HEK293 (cell line): ENCODE measurements around the gene PCA3.

Experiments used
- CTCF ChIA-PET: fragments of 350-600 bp; formaldehyde crosslinking; extraction: SDS; loops from one replicate; lab custom pipeline; 2021; ENCODE audit warnings: antibody characterized with exemption; lab: Yijun Ruan, JAX
- POLR2A ChIA-PET: fragments of 300-600 bp; formaldehyde crosslinking; extraction: SDS; loops from one replicate; lab custom pipeline; 2020; ENCODE audit warnings: antibody characterized with exemption, inconsistent platforms; lab: Yijun Ruan, JAX
- H3K27ac ChIP-seq: fragments of 200-500 bp; sonication (Bioruptor generic); 2 replicates; pipeline ENCODE4 v1.5.1; 2014; ENCODE audit warnings: low read depth, low read length, control low read depth, inconsistent platforms; ENCODE audit errors: extremely low read depth
- H3K36me3 ChIP-seq, 2 experiments: fragments of 200-500 bp in 1 of 2; sonication (Bioruptor generic) in 1 of 2; 1 replicate in 1 of 2; 2 replicates in 1 of 2; pipeline ENCODE4 v1.5.1; 2014 to 2017; ENCODE audit warnings: inconsistent platforms in 2 of 2, low read length in 2 of 2; ENCODE audit not compliant: control insufficient read depth in 2 of 2, insufficient read depth in 1 of 2
- H3K4me1 ChIP-seq: fragments of 200-500 bp; sonication (Bioruptor generic); 2 replicates; pipeline ENCODE4 v1.5.1; 2014; ENCODE audit warnings: mild to moderate bottlenecking, low read length, inconsistent platforms; ENCODE audit not compliant: control insufficient read depth, insufficient read depth
- H3K4me3 ChIP-seq: 2 replicates; pipeline ENCODE4 v1.5.1; 2011; ENCODE audit warnings: low read depth, mild to moderate bottlenecking, control low read depth, low read length, moderate library complexity
- H3K9me3 ChIP-seq: fragments of 200-500 bp; sonication (Bioruptor generic); 2 replicates; pipeline ENCODE4 v1.5.1; 2014; ENCODE audit warnings: low read depth, low read length, inconsistent platforms; ENCODE audit not compliant: control insufficient read depth, insufficient read depth
- KLF1 ChIP-seq: fragments of 450-650 bp; formaldehyde crosslinking; IDR thresholded peaks from 2 replicates; pipeline ENCODE4 v1.5.1; 2016; ENCODE audit warnings: missing biosample characterization, missing genetic modification characterization
- MZF1 ChIP-seq: fragments of 450-650 bp; formaldehyde crosslinking; IDR thresholded peaks from 2 replicates; pipeline ENCODE4 v1.5.1; 2017; ENCODE audit warnings: missing biosample characterization, missing genetic modification characterization, borderline replicate concordance
- ZNF677 ChIP-seq: fragments of 450-650 bp; IDR thresholded peaks from 2 replicates; pipeline ENCODE4 v1.5.0; 2018; ENCODE audit warnings: missing biosample characterization, mild to moderate bottlenecking, missing genetic modification characterization, moderate library complexity

PCA3 gene

GRCh38 chr9:76835571-76836283 lies 71.5 kb downstream of the PCA3 start:
- Histone ChIP-seq H3K9me3 (no peaks in the 10 kb centered on the region), H3K4me1 (peaks cover 3% of the 10 kb centered on the region; the same call in 1 of the 2 replicates), H3K4me3 (no peak overlapping the region), H3K27ac (no peak overlapping the region), H3K36me3 (no peaks in the 10 kb centered on the region)
- TF ChIP-seq ZNF677 (tag by site-specific recombination) (0 out of 2 replicates have a peak, but pooled peaks have one; percentile 21), MZF1 (tag by site-specific recombination) (peak; percentile 25; the same call in 1 of the 2 replicates), KLF1 (tag by site-specific recombination) (no peak)
- POLR2A ChIA-PET, result no interaction called here
- CTCF ChIA-PET, result interaction anchor here (0.8 kb wide), 1 partner anchor 66 kb away, joined by 3 read pairs; no protein-coding TSS in a partner anchor
